DOHH2 (cell line): ENCODE measurements around the gene ZNRF3.
A peak's percentile ranks its signal among the peaks of the same experiment; 100 is the strongest.

ENCODE experiments used
- H3F3A ChIP-seq: fragments of 200-600 bp; sonication (generic), shearing (Covaris generic); 2 replicates; pipeline ENCODE4 v1.6.0; 2016; ENCODE audit warnings: antibody characterized with exemption, mild to moderate bottlenecking; ENCODE audit not compliant: control insufficient read depth, insufficient read depth
- H3K27ac ChIP-seq: fragments of 200-600 bp; sonication (generic); 2 replicates; pipeline ENCODE4 v1.5.1; 2014; ENCODE audit warnings: low read depth, mild to moderate bottlenecking, low read length, moderate library complexity
- H3K27me3 ChIP-seq: fragments of 200-600 bp; sonication (generic); 2 replicates; pipeline ENCODE4 v1.6.1; 2014; ENCODE audit warnings: mild to moderate bottlenecking, low read length, mixed read lengths; ENCODE audit not compliant: control insufficient read depth
- H3K36me3 ChIP-seq: fragments of 200-600 bp; sonication (generic); 2 replicates; pipeline ENCODE4 v1.6.1; 2014; ENCODE audit warnings: mild to moderate bottlenecking, low read length, moderate library complexity, mixed read lengths; ENCODE audit not compliant: control insufficient read depth
- H3K4me1 ChIP-seq: fragments of 200-600 bp; sonication (generic); 2 replicates; pipeline ENCODE4 v1.6.1; 2014; ENCODE audit warnings: mild to moderate bottlenecking, low read length, mixed read lengths; ENCODE audit not compliant: control insufficient read depth
- H3K4me2 ChIP-seq: fragments of 200-600 bp; sonication (generic); 2 replicates; pipeline ENCODE4 v1.6.0; 2014; ENCODE audit warnings: mild to moderate bottlenecking, low read length, moderate library complexity
- H3K4me3 ChIP-seq: fragments of 200-600 bp; sonication (generic); 2 replicates; pipeline ENCODE4 v1.5.1; 2014; ENCODE audit warnings: mild to moderate bottlenecking, low read length, mixed read lengths
- H3K79me2 ChIP-seq: fragments of 200-600 bp; sonication (generic); 2 replicates; pipeline ENCODE4 v1.6.1; 2014; ENCODE audit warnings: mild to moderate bottlenecking, low read length, mixed read lengths; ENCODE audit not compliant: control insufficient read depth
- H3K9me2 ChIP-seq: fragments of 200-600 bp; sonication (generic); replicated peaks from 2 replicates; pipeline ENCODE4 v1.6.1; 2014; ENCODE audit warnings: mild to moderate bottlenecking, low read length, mixed read lengths; ENCODE audit not compliant: control insufficient read depth
- H3K9me3 ChIP-seq: fragments of 200-600 bp; sonication (generic); 2 replicates; pipeline ENCODE4 v1.6.1; 2014; ENCODE audit warnings: antibody characterized with exemption, low read length, mixed read lengths; ENCODE audit not compliant: control insufficient read depth, insufficient read depth
- H4K20me1 ChIP-seq: fragments of 200-600 bp; sonication (generic); 2 replicates; pipeline ENCODE4 v1.6.0; 2014; ENCODE audit warnings: low read depth, mild to moderate bottlenecking, antibody characterized with exemption, low read length, moderate library complexity; ENCODE audit not compliant: control insufficient read depth, insufficient read depth
- EZH2phosphoT487 ChIP-seq: fragments of 200-600 bp; sonication (generic); IDR thresholded peaks from 2 replicates; pipeline ENCODE4 v1.6.1; 2017; ENCODE audit warnings: borderline replicate concordance, mild to moderate bottlenecking, antibody characterized with exemption, low read length, moderate library complexity, mixed read lengths
- TF ChIP-seq, protein P1 (sequence below): fragments of 200-600 bp; sonication (generic); IDR thresholded peaks from one replicate; pipeline ENCODE4 v1.5.1; 2014; ENCODE audit warnings: antibody characterized with exemption, mild to moderate bottlenecking, low read depth, low read length; ENCODE audit not compliant: poor library complexity, severe bottlenecking

Gene ZNRF3

DNA sequence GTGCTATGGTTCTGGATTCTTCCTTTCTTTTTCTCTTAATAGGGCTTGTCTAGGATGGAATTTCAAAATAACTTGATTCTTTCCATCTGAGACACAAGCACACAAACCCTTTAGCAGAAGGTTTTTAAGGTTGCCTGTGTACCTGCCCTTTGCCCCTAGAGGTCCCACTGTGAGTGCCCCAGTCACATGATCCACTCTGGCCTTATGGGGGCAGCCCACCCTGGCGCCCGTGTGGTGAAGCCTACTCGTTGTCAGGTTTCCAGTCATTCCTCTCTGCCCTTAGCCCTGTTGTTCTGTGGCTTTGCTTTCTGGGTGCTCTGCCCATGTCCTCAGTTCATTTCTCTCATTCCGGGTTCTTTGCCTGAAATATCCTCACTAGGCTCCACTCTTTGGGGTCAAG, 51.8 kb downstream of the ZNRF3 start:
- H4K20me1 ChIP-seq = no peaks in the 10 kb centered on the region
- no peak overlapping the region for H3K4me2 ChIP-seq
- H3K36me3 ChIP-seq = no peaks in the 10 kb centered on the region
- H3K79me2 ChIP-seq = no peaks in the 10 kb centered on the region
- H3K9me3 ChIP-seq = no peaks in the 10 kb centered on the region
- H3K9me2 ChIP-seq = no peaks in the 10 kb centered on the region
- no peaks in the 10 kb centered on the region for H3K4me1 ChIP-seq
- peaks cover 20% of the 10 kb centered on the region; the same call in 1 of the 2 replicates for H3K27me3 ChIP-seq
- no peaks in the 10 kb centered on the region for H3F3A ChIP-seq
- no peak for TF ChIP-seq EZH2phosphoT487
- TF ChIP-seq, protein P1, sequence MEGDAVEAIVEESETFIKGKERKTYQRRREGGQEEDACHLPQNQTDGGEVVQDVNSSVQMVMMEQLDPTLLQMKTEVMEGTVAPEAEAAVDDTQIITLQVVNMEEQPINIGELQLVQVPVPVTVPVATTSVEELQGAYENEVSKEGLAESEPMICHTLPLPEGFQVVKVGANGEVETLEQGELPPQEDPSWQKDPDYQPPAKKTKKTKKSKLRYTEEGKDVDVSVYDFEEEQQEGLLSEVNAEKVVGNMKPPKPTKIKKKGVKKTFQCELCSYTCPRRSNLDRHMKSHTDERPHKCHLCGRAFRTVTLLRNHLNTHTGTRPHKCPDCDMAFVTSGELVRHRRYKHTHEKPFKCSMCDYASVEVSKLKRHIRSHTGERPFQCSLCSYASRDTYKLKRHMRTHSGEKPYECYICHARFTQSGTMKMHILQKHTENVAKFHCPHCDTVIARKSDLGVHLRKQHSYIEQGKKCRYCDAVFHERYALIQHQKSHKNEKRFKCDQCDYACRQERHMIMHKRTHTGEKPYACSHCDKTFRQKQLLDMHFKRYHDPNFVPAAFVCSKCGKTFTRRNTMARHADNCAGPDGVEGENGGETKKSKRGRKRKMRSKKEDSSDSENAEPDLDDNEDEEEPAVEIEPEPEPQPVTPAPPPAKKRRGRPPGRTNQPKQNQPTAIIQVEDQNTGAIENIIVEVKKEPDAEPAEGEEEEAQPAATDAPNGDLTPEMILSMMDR = no peak
- no peak overlapping the region for H3K4me3 ChIP-seq
- no peak overlapping the region for H3K27ac ChIP-seq

DNA sequence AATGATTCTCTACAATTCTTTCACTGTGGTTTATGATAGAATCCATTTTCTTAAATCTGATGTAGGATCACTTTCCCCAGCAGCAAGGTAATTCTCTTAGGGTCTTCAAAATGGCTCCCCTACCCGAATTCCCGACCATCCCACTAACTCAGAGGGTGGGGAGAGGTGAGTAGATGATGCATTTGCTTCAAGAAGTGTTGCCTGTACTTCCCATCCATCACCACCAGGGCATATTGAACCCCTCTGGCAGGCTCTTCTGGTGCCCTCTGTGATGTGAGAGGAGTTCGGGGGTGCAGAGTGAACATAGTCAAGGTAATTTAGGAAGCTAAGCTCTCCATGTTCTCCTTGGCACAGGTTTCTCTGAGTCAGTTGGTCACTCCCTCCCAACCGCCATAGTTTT, 52.3 kb downstream of the ZNRF3 start:
- no peak for TF ChIP-seq EZH2phosphoT487
- TF ChIP-seq, protein P1 = peak; percentile 20
- Histone ChIP-seq H3K36me3 (no peaks in the 10 kb centered on the region), H3F3A (no peaks in the 10 kb centered on the region), H3K79me2 (no peaks in the 10 kb centered on the region), H3K4me3 (no peak overlapping the region), H4K20me1 (no peaks in the 10 kb centered on the region), H3K9me2 (no peaks in the 10 kb centered on the region), H3K4me1 (no peaks in the 10 kb centered on the region), H3K27ac (no peak overlapping the region), H3K27me3 (peaks cover 15% of the 10 kb centered on the region; the same call in 1 of the 2 replicates), H3K9me3 (no peaks in the 10 kb centered on the region), H3K4me2 (no peak overlapping the region)

DNA sequence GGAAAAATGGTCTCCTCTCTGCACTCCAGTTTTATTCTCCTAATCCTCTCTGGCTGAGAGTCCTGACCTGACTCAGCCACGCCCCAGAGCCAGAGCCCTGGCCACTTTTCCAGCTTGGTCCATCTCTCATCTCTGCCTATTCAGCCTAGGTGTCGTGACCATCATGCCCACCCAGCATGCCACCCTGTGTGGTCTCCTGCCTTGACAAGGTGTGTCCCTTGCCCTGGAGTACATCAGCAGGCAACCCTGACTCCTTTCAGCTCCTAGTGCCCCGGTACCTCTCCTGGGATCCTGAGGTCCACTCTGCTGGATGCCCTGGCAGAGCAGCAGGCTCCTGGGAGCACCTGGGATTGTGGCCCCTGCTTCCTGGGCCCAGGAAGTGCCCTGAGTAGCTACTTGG, 52.8 kb downstream of the ZNRF3 start:
- Histone ChIP-seq H3F3A (no peaks in the 10 kb centered on the region), H4K20me1 (no peaks in the 10 kb centered on the region), H3K27ac (no peak overlapping the region), H3K4me2 (no peak overlapping the region), H3K79me2 (no peaks in the 10 kb centered on the region), H3K27me3 (peaks cover 12% of the 10 kb centered on the region; the same call in 1 of the 2 replicates), H3K4me3 (no peak overlapping the region), H3K36me3 (no peaks in the 10 kb centered on the region), H3K4me1 (no peaks in the 10 kb centered on the region), H3K9me3 (no peaks in the 10 kb centered on the region), H3K9me2 (no peaks in the 10 kb centered on the region)
- TF ChIP-seq EZH2phosphoT487 = no peak
- TF ChIP-seq, protein P1 = no peak
